Measurements from ENCODE around the gene BOD1L1.

DNA sequence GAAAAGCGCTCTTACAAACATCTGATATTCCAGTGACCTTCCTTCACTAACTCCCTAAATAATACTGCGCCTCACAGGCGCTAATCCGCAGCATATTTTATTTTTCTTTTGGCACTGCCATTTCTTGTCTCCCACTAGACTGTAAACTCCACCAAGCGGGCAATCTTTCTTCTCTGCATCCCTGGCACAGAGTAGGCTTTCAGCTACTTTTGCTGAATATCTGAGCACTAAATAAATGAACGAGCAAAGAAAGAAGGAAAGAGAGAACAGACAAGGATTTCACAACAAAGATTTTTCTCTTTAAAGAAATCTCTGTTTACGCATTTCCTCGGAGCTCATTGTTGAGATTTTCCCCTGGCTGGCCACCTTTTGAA is 95.9 kb downstream of the BOD1L1 start:
- TF ChIP-seq CTCF (IDR thresholded peaks at IDR 0.05) (no peak), POLR2A (IDR thresholded peaks at IDR 0.05) (no peak)
